ENCODE measurements around the gene FAM210A. TPM values are rescaled to one million over a fixed set of nuclear protein-coding genes. Genes with fewer than 3 reads are reported as not detected.

The FAM210A gene
- total RNA-seq, 1 experiment from 2014 or later, result 26.2 TPM

- TF ChIP-seq YY1 (IDR thresholded peaks at IDR 0.05; ENCODE audit: extremely low read depth, insufficient replicate concordance, low read depth, low read length) (no peak), CEBPB (IDR thresholded peaks at IDR 0.05; ENCODE audit: low read depth) (no peak), POLR2AphosphoS5 (IDR thresholded peaks at IDR 0.05; ENCODE audit: low read depth, low read length) (no peak), ATF3 (IDR thresholded peaks at IDR 0.05) (no peak), JUND (IDR thresholded peaks at IDR 0.05) (no peak)
These were observed 106.7 kb downstream of the FAM210A start (continued) for GRCh38 chr18:13619505-13620205.

- DNase-seq (ENCODE audit: low read depth, low spot score) (no peak), ATAC-seq (no peak)
- Histone ChIP-seq H4K20me1 (ENCODE audit: insufficient read depth) (no peaks in the 10 kb centered on the region), H3K4me1 (ENCODE audit: control insufficient read depth in 1 of 2, insufficient read depth in 2 of 2, low read length in 2 of 2) (peaks cover 0 to 4% of the 10 kb centered on the region in 2 experiments; a peak in 1 of 4 replicates), H3K4me2 (ENCODE audit: low read length) (no peak overlapping the region), H3K4me3 (replicated peaks in 1 of 2; ENCODE audit: low read depth in 1 of 2, low read length in 2 of 2) (no peak overlapping the region), H2AFZ (ENCODE audit: low read depth, low read length, poor library complexity, severe bottlenecking) (no peak overlapping the region), H3K27me3 (ENCODE audit: insufficient read depth, low read length) (no peaks in the 10 kb centered on the region; the same call in 1 of the 2 replicates), H3K9me3 (ENCODE audit: control insufficient read depth in 1 of 2, insufficient read depth in 1 of 2, low read depth in 1 of 2, low read length in 2 of 2) (no peaks in the 10 kb centered on the region), H3K9ac (ENCODE audit: low read length) (no peak overlapping the region), H3K36me3 (ENCODE audit: control insufficient read depth in 1 of 2, insufficient read depth in 2 of 2, low read length in 2 of 2) (no peaks in the 10 kb centered on the region), H3K9me2 (ENCODE audit: insufficient read depth) (no peaks in the 10 kb centered on the region), H3K79me2 (ENCODE audit: insufficient read depth, low read length) (no peaks in the 10 kb centered on the region), H3K27ac (ENCODE audit: low read depth, low read length) (no peak overlapping the region)
- ChIA-PET RAD21 (ENCODE audit: low non-redundant PET in 1 of 2, low total read pairs in 2 of 2, uncharacterized antibody in 2 of 2, unreplicated experiment in 2 of 2) (no interaction called here), CTCF (no interaction called here), POLR2A (no interaction called here)
- BruUV-seq (replicated peaks), result no TSS peak
- intact Hi-C loops (cut with micrococcal nuclease), result no loop called here
- no peak for TF ChIP-seq POLR2AphosphoS5 (IDR thresholded peaks at IDR 0.05; ENCODE audit: low read depth, low read length)
- no peak for TF ChIP-seq ZNF274 (IDR thresholded peaks at IDR 0.05; ENCODE audit: low read depth, low read length)
- TF ChIP-seq CBX3 (IDR thresholded peaks at IDR 0.05; ENCODE audit: low read depth), result no peak
- TF ChIP-seq JUND (IDR thresholded peaks at IDR 0.05), result no peak
- no peak for TF ChIP-seq EGR1 (IDR thresholded peaks at IDR 0.05; ENCODE audit: low read depth)
- no peak for TF ChIP-seq SRF (IDR thresholded peaks at IDR 0.05; ENCODE audit: low read depth)
- TF ChIP-seq FOSL1 (IDR thresholded peaks at IDR 0.05; ENCODE audit: low read depth), result no peak
- TF ChIP-seq RAD21 (IDR thresholded peaks at IDR 0.05; ENCODE audit: low read depth), result no peak
- no peak for TF ChIP-seq SP1 (IDR thresholded peaks at IDR 0.05; ENCODE audit: low read depth)
- no peak for TF ChIP-seq ZBTB33 (IDR thresholded peaks at IDR 0.05; ENCODE audit: extremely low read depth, insufficient replicate concordance, low read length)
- no peak for TF ChIP-seq CTCF (IDR thresholded peaks at IDR 0.05 in 2 of 3, conservative IDR thresholded peaks at IDR 0.05 in 1 of 3; ENCODE audit: borderline replicate concordance in 1 of 3, insufficient read depth in 1 of 3, low read depth in 2 of 3, low read length in 2 of 3)
- TF ChIP-seq ATF3 (IDR thresholded peaks at IDR 0.05), result no peak
- no peak for TF ChIP-seq MAX (IDR thresholded peaks at IDR 0.05)
These were observed 107.5 kb downstream of the FAM210A start for GRCh38 chr18:13618760-13619438.

All from HCT116 (cell line).